HTERT RPE-1 (cell line): ENCODE measurements around the gene FAM107B.
"Not testable (repeated sequence)": the region's sequence is repeated elsewhere in the genome, so short reads cannot be mapped to it uniquely, and the experiment has no call there.

Experiments
- in situ Hi-C: fragments of 300-500 bp; cut with MboI; formaldehyde crosslinking; loops from 4 replicates; pipeline ENCODE4 v1.14.3; 2020; ENCODE audit warnings: low sequenced_read_pairs

Gene FAM107B

GRCh38 chr10:14667280-14667679 is 107.4 kb downstream of the FAM107B start:
- in situ Hi-C loops, result no loop called here

- in situ Hi-C loops, result no loop called here
These were observed 108.5 kb downstream of the FAM107B start for GRCh38 chr10:14665865-14666857.

GRCh38 chr10:14665304-14665703 is 109.4 kb downstream of the FAM107B start:
- in situ Hi-C loops, result no loop called here

GRCh38 chr10:14664345-14664744 is 110.4 kb downstream of the FAM107B start:
- in situ Hi-C loops, result no loop called here

- in situ Hi-C loops, result no loop called here
These were observed 112.9 kb downstream of the FAM107B start for GRCh38 chr10:14661818-14662217.

- in situ Hi-C loops, result no loop called here
These were observed 113.9 kb downstream of the FAM107B start for GRCh38 chr10:14660831-14661230.

GRCh38 chr10:14659626-14660196 is 115.0 kb downstream of the FAM107B start:
- in situ Hi-C loops, result no loop called here

- in situ Hi-C loops, result not testable (repeated sequence)
These were observed 115.6 kb downstream of the FAM107B start for GRCh38 chr10:14659137-14659536.

GRCh38 chr10:14658331-14659127 is 116.2 kb downstream of the FAM107B start:
- in situ Hi-C loops, result no loop called here

- in situ Hi-C loops, result no loop called here
These were observed 118.5 kb downstream of the FAM107B start for GRCh38 chr10:14656052-14656730.

- in situ Hi-C loops, result no loop called here
These were observed 119.8 kb downstream of the FAM107B start for GRCh38 chr10:14654821-14655382.

GRCh38 chr10:14653271-14654161 is 121.2 kb downstream of the FAM107B start:
- in situ Hi-C loops, result no loop called here

GRCh38 chr10:14652816-14653215 is 121.9 kb downstream of the FAM107B start:
- in situ Hi-C loops, result no loop called here

- in situ Hi-C loops, result no loop called here
These were observed 122.6 kb downstream of the FAM107B start for GRCh38 chr10:14652067-14652466.

GRCh38 chr10:14649739-14650138 is 125.0 kb downstream of the FAM107B start:
- in situ Hi-C loops, result no loop called here

GRCh38 chr10:14648946-14649345 is 125.8 kb downstream of the FAM107B start:
- in situ Hi-C loops, result no loop called here

- in situ Hi-C loops, result no loop called here
These were observed 126.5 kb downstream of the FAM107B start for GRCh38 chr10:14648005-14648765.

- in situ Hi-C loops, result no loop called here
These were observed 129.3 kb downstream of the FAM107B start for GRCh38 chr10:14645239-14645960.
